ENCODE data around the gene RAPGEF6. TPM values are rescaled to one million over a fixed set of nuclear protein-coding genes. Genes with fewer than 3 reads are reported as not detected.

The RAPGEF6 gene
- total RNA-seq, 1 experiment from 2014 or later: 17.4 TPM

GRCh38 chr5:131481569-131481968 is 153.5 kb downstream of the RAPGEF6 start:
- TF ChIP-seq CTCF (IDR thresholded peaks at IDR 0.05; ENCODE audit: insufficient read depth in 1 of 2, low read depth in 1 of 2, low read length in 1 of 2, severe bottlenecking in 1 of 2, unreplicated experiment in 1 of 2): no peak
- no peaks in the 10 kb centered on the region; the same call in 1 of the 2 replicates for H3K9me3 ChIP-seq
- H3K36me3 Mint-ChIP-seq (ENCODE audit: insufficient read depth, unreplicated experiment): peaks cover 25% of the 10 kb centered on the region
- H3K27me3 ChIP-seq (replicated peaks; ENCODE audit: control insufficient read depth, insufficient read depth, low read length): no peaks in the 10 kb centered on the region
- intact Hi-C loops (cut with micrococcal nuclease; ENCODE audit: unreplicated experiment): no loop called here
- CTCF ChIA-PET: no interaction called here
- no peaks in the 10 kb centered on the region for H3K27me3 Mint-ChIP-seq (ENCODE audit: insufficient read depth, unreplicated experiment)
- H3K4me1 Mint-ChIP-seq (ENCODE audit: low read depth, unreplicated experiment): no peaks in the 10 kb centered on the region
- no TSS peak for BruUV-seq (replicated peaks)
- no peak overlapping the region for H3K4me3 Mint-ChIP-seq (ENCODE audit: unreplicated experiment)
- H3K4me1 ChIP-seq: no peaks in the 10 kb centered on the region
- no peak for DNase-seq
- H3K4me3 ChIP-seq (ENCODE audit: low read depth, low read length): no peak overlapping the region
- no peaks in the 10 kb centered on the region for H3K9me3 Mint-ChIP-seq (ENCODE audit: unreplicated experiment)
- POLR2A ChIA-PET: no interaction called here
- H3K36me3 ChIP-seq (ENCODE audit: control insufficient read depth, insufficient read depth, low read length): peaks cover 2% of the 10 kb centered on the region; the same call in 1 of the 2 replicates
- H3K27ac Mint-ChIP-seq (ENCODE audit: unreplicated experiment): no peak overlapping the region

- Histone ChIP-seq H3K4me1 (peaks cover 4% of the 10 kb centered on the region; the same call in 1 of the 2 replicates), H3K9me3 (no peaks in the 10 kb centered on the region), H3K27me3 (replicated peaks; ENCODE audit: control insufficient read depth, insufficient read depth, low read length) (no peaks in the 10 kb centered on the region), H3K36me3 (ENCODE audit: control insufficient read depth, insufficient read depth, low read length) (peaks cover 2% of the 10 kb centered on the region; the same call in 1 of the 2 replicates), H3K4me3 (ENCODE audit: low read depth, low read length) (no peak overlapping the region)
- no peaks in the 10 kb centered on the region for H3K27me3 Mint-ChIP-seq (ENCODE audit: insufficient read depth, unreplicated experiment)
- ChIA-PET CTCF (no interaction called here), POLR2A (no interaction called here)
- H3K4me1 Mint-ChIP-seq (ENCODE audit: low read depth, unreplicated experiment): peaks cover 6% of the 10 kb centered on the region
- no TSS peak for BruUV-seq (replicated peaks)
- H3K27ac Mint-ChIP-seq (ENCODE audit: unreplicated experiment): no peak overlapping the region
- DNase-seq: no peak
- H3K9me3 Mint-ChIP-seq (ENCODE audit: unreplicated experiment): no peaks in the 10 kb centered on the region
- peaks cover 11% of the 10 kb centered on the region for H3K36me3 Mint-ChIP-seq (ENCODE audit: insufficient read depth, unreplicated experiment)
- intact Hi-C loops (cut with micrococcal nuclease; ENCODE audit: unreplicated experiment): no loop called here
- TF ChIP-seq CTCF (IDR thresholded peaks at IDR 0.05; ENCODE audit: insufficient read depth in 1 of 2, low read depth in 1 of 2, low read length in 1 of 2, severe bottlenecking in 1 of 2, unreplicated experiment in 1 of 2): no peak
- no peak overlapping the region for H3K4me3 Mint-ChIP-seq (ENCODE audit: unreplicated experiment)
These were observed 159.5 kb downstream of the RAPGEF6 start for GRCh38 chr5:131475541-131475941.

- no peak overlapping the region for H3K4me3 ChIP-seq (ENCODE audit: low read depth, low read length)
- peaks cover 2% of the 10 kb centered on the region; the same call in 1 of the 2 replicates for H3K36me3 ChIP-seq (ENCODE audit: control insufficient read depth, insufficient read depth, low read length)
- intact Hi-C loops (cut with micrococcal nuclease; ENCODE audit: unreplicated experiment): no loop called here
- H3K27ac Mint-ChIP-seq (ENCODE audit: unreplicated experiment): no peak overlapping the region
- peaks cover 6% of the 10 kb centered on the region for H3K4me1 Mint-ChIP-seq (ENCODE audit: low read depth, unreplicated experiment)
- no TSS peak for BruUV-seq (replicated peaks)
- TF ChIP-seq CTCF (IDR thresholded peaks at IDR 0.05; ENCODE audit: insufficient read depth in 1 of 2, low read depth in 1 of 2, low read length in 1 of 2, severe bottlenecking in 1 of 2, unreplicated experiment in 1 of 2): no peak
- H3K27me3 Mint-ChIP-seq (ENCODE audit: insufficient read depth, unreplicated experiment): no peaks in the 10 kb centered on the region
- H3K4me1 ChIP-seq: peaks cover 4% of the 10 kb centered on the region; the same call in 1 of the 2 replicates
- H3K9me3 Mint-ChIP-seq (ENCODE audit: unreplicated experiment): no peaks in the 10 kb centered on the region
- H3K36me3 Mint-ChIP-seq (ENCODE audit: insufficient read depth, unreplicated experiment): peaks cover 2% of the 10 kb centered on the region
- no peaks in the 10 kb centered on the region for H3K9me3 ChIP-seq
- POLR2A ChIA-PET: no interaction called here
- H3K27me3 ChIP-seq (replicated peaks; ENCODE audit: control insufficient read depth, insufficient read depth, low read length): no peaks in the 10 kb centered on the region
- DNase-seq: no peak
- CTCF ChIA-PET: no interaction called here
- no peak overlapping the region for H3K4me3 Mint-ChIP-seq (ENCODE audit: unreplicated experiment)
These were observed 161.3 kb downstream of the RAPGEF6 start for GRCh38 chr5:131473731-131474130.
